A549 (cell line): ENCODE measurements around the gene TYW3. TPM values are rescaled to one million over a fixed set of nuclear protein-coding genes. Genes with fewer than 3 reads are reported as not detected.
"Not testable (repeated sequence)": the region's sequence is repeated elsewhere in the genome, so short reads cannot be mapped to it uniquely, and the experiment has no call there.

Source experiments
- ATAC-seq, 2 experiments: fragments of 200-7000 bp in 1 of 2; fragments of >200 bp in 1 of 2; cut with Nextera tagmentation in 1 of 2; cut with Tn5 transposase in 1 of 2; 3 replicates each; pipeline versions ENCODE4 v1.8.0 to v1.9.1; 2018 to 2020; ENCODE audit warnings: mild to moderate bottlenecking in 1 of 2, moderate library complexity in 1 of 2
- CTCF ChIA-PET: fragments of 300-600 bp; sonication (Branson Sonifier 250); formaldehyde crosslinking; extraction: SDS; loops from one replicate; lab custom pipeline; 2021; ENCODE audit warnings: antibody characterized with exemption, inconsistent platforms; lab: Yijun Ruan, JAX
- POLR2A ChIA-PET: fragments of 350-600 bp; formaldehyde crosslinking; extraction: SDS; loops from one replicate; lab custom pipeline; 2021; ENCODE audit warnings: antibody characterized with exemption, inconsistent platforms; lab: Yijun Ruan, JAX
- DNase-seq, 2 experiments: peaks; one replicate each; pipeline versions ENCODE4 v3.0.0 to v3.0.0-alpha.2; 2011 to 2016; ENCODE audit warnings: low read depth in 1 of 2, low spot score in 1 of 2
- FAIRE-seq: peaks from 2 replicates; lab custom pipeline; 2011; peaks lifted over from hg19 to GRCh38; lab: Jason Lieb, UNC
- H3K27ac ChIP-seq, 2 experiments: fragments of >200 bp; sonication (Bioruptor Twin); formaldehyde crosslinking; 3 replicates each; pipeline ENCODE4 v1.5.1; 2016 to 2017
- H3K4me1 ChIP-seq: fragments of >200 bp; sonication (Bioruptor Twin); formaldehyde crosslinking; 3 replicates; pipeline ENCODE4 v1.6.1; 2016
- H3K4me2 ChIP-seq: fragments of >200 bp; sonication (Bioruptor Twin); formaldehyde crosslinking; 3 replicates; pipeline ENCODE4 v1.6.1; 2016
- H3K4me3 ChIP-seq: fragments of >200 bp; sonication (Bioruptor Twin); formaldehyde crosslinking; 3 replicates; pipeline ENCODE4 v1.5.1; 2016
- H3K9me3 ChIP-seq: fragments of >200 bp; sonication (Bioruptor Twin); formaldehyde crosslinking; 3 replicates; pipeline ENCODE4 v1.6.1; 2016
- BHLHE40 ChIP-seq: IDR thresholded peaks from 2 replicates; pipeline ENCODE4 v1.6.1; 2012; ENCODE audit warnings: low read depth, low read length, inconsistent platforms
- CBX8 ChIP-seq: fragments of 200-600 bp; sonication (generic); IDR thresholded peaks from 2 replicates; pipeline ENCODE4 v1.6.1; 2016
- CHD2 ChIP-seq: fragments of 150-350 bp; IDR thresholded peaks from 2 replicates; pipeline ENCODE4 v1.6.1; 2014; ENCODE audit warnings: low read length; ENCODE audit not compliant: partially characterized antibody
- CHD4 ChIP-seq: fragments of 200-600 bp; sonication (generic); IDR thresholded peaks from 2 replicates; pipeline ENCODE4 v1.6.1; 2016; ENCODE audit warnings: antibody characterized with exemption, mild to moderate bottlenecking, borderline replicate concordance
- EHMT2 ChIP-seq: fragments of 200-600 bp; sonication (generic); IDR thresholded peaks from 2 replicates; pipeline ENCODE4 v1.6.1; 2016; ENCODE audit warnings: antibody characterized with exemption, low read depth, mild to moderate bottlenecking, moderate library complexity
- FOSL2 ChIP-seq, 2 experiments: fragments of 450-650 bp in 1 of 2; fragments of >200 bp in 1 of 2; sonication (Bioruptor Twin) in 1 of 2; formaldehyde crosslinking; IDR thresholded peaks; 2 replicates each; pipeline versions ENCODE4 v1.5.0 to v1.6.1; 2016 to 2020; ENCODE audit warnings: mild to moderate bottlenecking in 1 of 2, moderate library complexity in 1 of 2
- FOXS1 ChIP-seq: fragments of 250-450 bp; sonication (Bioruptor Pico); IDR thresholded peaks from 2 replicates; pipeline ENCODE4 v1.5.0; 2020; ENCODE audit warnings: mild to moderate bottlenecking, moderate library complexity
- JUNB ChIP-seq: fragments of >200 bp; sonication (Bioruptor Twin); formaldehyde crosslinking; IDR thresholded peaks from 2 replicates; pipeline ENCODE4 v1.6.1; 2016
- KDM1A ChIP-seq: fragments of 200-600 bp; sonication (generic); IDR thresholded peaks from 2 replicates; pipeline ENCODE4 v1.6.1; 2016; ENCODE audit warnings: low read depth, mild to moderate bottlenecking
- MAZ ChIP-seq: fragments of 150-350 bp; IDR thresholded peaks from 2 replicates; pipeline ENCODE4 v1.6.1; 2014; ENCODE audit warnings: antibody characterized with exemption, low read depth, low read length, borderline replicate concordance
- MYC ChIP-seq: IDR thresholded peaks from 2 replicates; pipeline ENCODE4 v1.6.1; 2012; ENCODE audit warnings: mild to moderate bottlenecking, inconsistent platforms, low read length, improper control_type of control experiment, borderline replicate concordance
- NPAS2 ChIP-seq: fragments of 250-450 bp; sonication (Bioruptor Pico); IDR thresholded peaks from 2 replicates; pipeline ENCODE4 v1.8.0; 2022; ENCODE audit warnings: mild to moderate bottlenecking, moderate library complexity, borderline replicate concordance
- NR3C1 ChIP-seq: fragments of >200 bp; sonication (Bioruptor Twin); formaldehyde crosslinking; IDR thresholded peaks from 3 replicates; pipeline ENCODE4 v1.6.1; 2017
- RARB ChIP-seq: fragments of 250-450 bp; sonication (Bioruptor Pico); IDR thresholded peaks from 2 replicates; pipeline ENCODE4 v1.8.0; 2021; ENCODE audit warnings: mild to moderate bottlenecking, moderate library complexity
- RFX5 ChIP-seq: fragments of 450-650 bp; IDR thresholded peaks from 2 replicates; pipeline ENCODE4 v1.7.1; 2014; ENCODE audit warnings: antibody characterized with exemption, mild to moderate bottlenecking, moderate library complexity
- SMC3 ChIP-seq: fragments of >200 bp; sonication (Bioruptor Twin); formaldehyde crosslinking; IDR thresholded peaks from 3 replicates; pipeline ENCODE4 v1.6.1; 2018; ENCODE audit warnings: inconsistent platforms
- TP53 ChIP-seq: fragments of 250-450 bp; sonication (Bioruptor Pico); IDR thresholded peaks from 2 replicates; pipeline ENCODE4 v1.5.0; 2021; ENCODE audit warnings: mild to moderate bottlenecking, moderate library complexity
- ZNF302 ChIP-seq: fragments of 250-450 bp; sonication (Bioruptor Pico); IDR thresholded peaks from 2 replicates; pipeline ENCODE4 v1.9.0; 2021; ENCODE audit warnings: inconsistent platforms, mild to moderate bottlenecking, moderate library complexity
- WGBS: methylation state at CpG from one replicate; pipeline ENCODE4 v1.1.6; 2017; ENCODE audit errors: missing lambda C conversion rate; 5-methylcytosine and 5-hydroxymethylcytosine counted together
- polyA plus RNA-seq, 4 experiments: library from polyadenylated mRNA; depleted of rRNA in 3 of 4; stranded (reverse); fragments of >200 nt; fragmentation: RNase III in 1 of 4; extraction: RNeasy Plus Mini Kit Qiagen cat#74134 plus additional on column Dnase treatment in 1 of 4; gene quantifications; 2 replicates in 3 of 4; 3 replicates in 1 of 4; pipeline ENCODE4 v1.2.3, GENCODE V29; 2011 to 2017
- TF ChIP-seq, protein P1 (sequence below): IDR thresholded peaks from 2 replicates; pipeline ENCODE4 v1.6.1; 2012
- TF ChIP-seq, protein P2 (sequence below): IDR thresholded peaks from 2 replicates; pipeline ENCODE4 v1.6.1; 2012
- TF ChIP-seq, protein P3 (sequence below): fragments of >200 bp; sonication (Bioruptor Twin); formaldehyde crosslinking; IDR thresholded peaks from 3 replicates; pipeline ENCODE4 v1.6.1; 2016
- TF ChIP-seq, protein P4 (sequence below): fragments of 450-650 bp; IDR thresholded peaks from 2 replicates; pipeline ENCODE4 v1.6.1; 2014; ENCODE audit warnings: antibody characterized with exemption

TYW3 gene
- polyA plus RNA-seq, 2 of the 4 experiments (the other 2 are of a cell fraction): 17.1 to 33.1 TPM

DNA sequence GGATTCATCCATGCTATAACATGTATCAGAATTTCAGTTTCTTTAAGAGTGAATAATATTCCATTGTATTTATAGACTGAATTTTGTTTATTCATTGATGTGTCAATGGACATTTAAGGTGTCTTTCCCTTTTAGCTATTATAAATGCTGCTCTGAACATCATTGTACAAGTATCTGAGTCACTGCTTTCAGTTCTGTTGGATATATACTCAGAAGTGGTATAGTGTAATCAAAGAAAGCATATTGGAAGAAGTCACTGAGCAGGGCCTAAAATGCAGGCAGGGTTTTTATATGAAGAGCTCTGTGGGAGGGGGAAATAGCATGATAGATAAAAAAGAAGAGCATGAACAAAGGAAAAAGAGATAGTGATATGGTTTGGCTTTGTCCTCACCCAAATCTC lies 22.5 kb downstream of the TYW3 start:
- FAIRE-seq: no peak
- no peak for ATAC-seq
- CTCF ChIA-PET: interaction anchor here (1.3 kb wide), 1 partner anchor 16 kb away, joined by 6 read pairs; no protein-coding TSS in a partner anchor
- TF ChIP-seq NPAS2: no peak
- no peak for TF ChIP-seq TP53 (CRISPR knock-in tag)
- no peak for TF ChIP-seq MYC
- no peak for TF ChIP-seq CHD2
- no peak for TF ChIP-seq FOXS1 (CRISPR knock-in tag)
- TF ChIP-seq KDM1A: no peak
- TF ChIP-seq, protein P1, sequence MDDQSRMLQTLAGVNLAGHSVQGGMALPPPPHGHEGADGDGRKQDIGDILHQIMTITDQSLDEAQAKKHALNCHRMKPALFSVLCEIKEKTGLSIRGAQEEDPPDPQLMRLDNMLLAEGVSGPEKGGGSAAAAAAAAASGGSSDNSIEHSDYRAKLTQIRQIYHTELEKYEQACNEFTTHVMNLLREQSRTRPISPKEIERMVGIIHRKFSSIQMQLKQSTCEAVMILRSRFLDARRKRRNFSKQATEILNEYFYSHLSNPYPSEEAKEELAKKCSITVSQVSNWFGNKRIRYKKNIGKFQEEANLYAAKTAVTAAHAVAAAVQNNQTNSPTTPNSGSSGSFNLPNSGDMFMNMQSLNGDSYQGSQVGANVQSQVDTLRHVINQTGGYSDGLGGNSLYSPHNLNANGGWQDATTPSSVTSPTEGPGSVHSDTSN: no peak
- TF ChIP-seq ZNF302 (CRISPR knock-in tag): no peak
- no peak for TF ChIP-seq RARB (CRISPR knock-in tag)
- TF ChIP-seq RFX5: no peak
- TF ChIP-seq, all 56 proteins: peak for 0
- POLR2A ChIA-PET: no interaction called here
- no peaks in the 10 kb centered on the region for H3K9me3 ChIP-seq
- H3K4me3 ChIP-seq: no peak overlapping the region
- no peak for DNase-seq
- H3K27ac ChIP-seq: no peak overlapping the region
- H3K4me1 ChIP-seq: no peaks in the 10 kb centered on the region
- no peak overlapping the region for H3K4me2 ChIP-seq

DNA sequence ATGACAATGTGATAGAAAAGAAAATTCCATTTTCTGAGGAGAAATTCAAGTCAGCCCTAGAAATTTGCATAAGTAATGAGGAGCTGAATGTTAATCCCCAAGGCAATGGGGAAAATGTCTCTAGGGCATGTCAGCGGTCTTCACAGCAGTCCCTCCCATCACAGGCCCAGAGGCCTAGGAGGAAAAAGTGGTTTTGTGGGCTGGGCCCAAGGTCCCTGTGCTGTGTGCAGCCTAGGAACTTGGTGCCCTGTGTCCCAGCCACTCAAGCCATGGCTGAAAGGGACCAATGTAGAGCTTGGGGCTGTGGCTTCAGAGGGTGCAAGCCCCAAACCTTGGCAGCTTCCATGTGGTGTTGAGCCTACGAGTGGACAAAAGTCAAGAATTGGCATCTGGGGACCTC lies 23.7 kb downstream of the TYW3 start:
- DNase-seq, H3K4me1 ChIP-seq, POLR2A ChIA-PET, CTCF ChIA-PET, H3K4me3 ChIP-seq, ATAC-seq, FAIRE-seq, H3K27ac ChIP-seq, H3K4me2 ChIP-seq, H3K9me3 ChIP-seq: not testable (repeated sequence)
- WGBS: 100% methylated on average over 2 of the region's 2 CpGs

DNA sequence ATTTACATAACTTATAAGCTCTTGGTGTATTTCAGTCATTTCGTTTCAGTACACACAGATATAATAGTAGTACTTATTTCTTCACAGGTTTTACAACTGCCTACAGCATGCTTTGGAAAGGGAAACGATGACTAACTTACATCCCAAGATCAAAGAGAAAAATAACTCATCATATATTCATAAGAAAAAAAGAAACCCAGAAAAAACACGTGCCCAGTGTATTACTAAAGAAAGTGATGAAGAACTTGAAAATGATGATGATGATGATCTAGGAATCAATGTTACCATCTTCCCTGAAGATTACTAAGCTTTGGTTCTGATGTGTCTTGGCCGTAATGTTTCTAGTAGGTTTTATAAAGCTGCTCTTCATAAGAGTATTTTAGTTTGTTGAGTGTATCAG lies 30.9 kb downstream of the TYW3 start:
- ChIA-PET CTCF (interaction anchor here (1.5 kb wide), 1 partner anchor 8 kb away, joined by 4 read pairs; no protein-coding TSS in a partner anchor), POLR2A (no interaction called here)
- Histone ChIP-seq H3K4me3 (no peak overlapping the region), H3K4me1 (no peaks in the 10 kb centered on the region), H3K9me3 (no peaks in the 10 kb centered on the region), H3K4me2 (no peak overlapping the region), H3K27ac (no peak overlapping the region)
- DNase-seq (no peak), FAIRE-seq (no peak), ATAC-seq (no peak)
- TF ChIP-seq JUNB: no peak
- no peak for TF ChIP-seq FOSL2 (IDR thresholded peaks at IDR 0.05)
- TF ChIP-seq FOSL2 (CRISPR knock-in tag; IDR thresholded peaks at IDR 0.05): no peak
- TF ChIP-seq, protein P2, sequence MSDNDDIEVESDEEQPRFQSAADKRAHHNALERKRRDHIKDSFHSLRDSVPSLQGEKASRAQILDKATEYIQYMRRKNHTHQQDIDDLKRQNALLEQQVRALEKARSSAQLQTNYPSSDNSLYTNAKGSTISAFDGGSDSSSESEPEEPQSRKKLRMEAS: no peak
- no peak for TF ChIP-seq NR3C1
- TF ChIP-seq, protein P3, sequence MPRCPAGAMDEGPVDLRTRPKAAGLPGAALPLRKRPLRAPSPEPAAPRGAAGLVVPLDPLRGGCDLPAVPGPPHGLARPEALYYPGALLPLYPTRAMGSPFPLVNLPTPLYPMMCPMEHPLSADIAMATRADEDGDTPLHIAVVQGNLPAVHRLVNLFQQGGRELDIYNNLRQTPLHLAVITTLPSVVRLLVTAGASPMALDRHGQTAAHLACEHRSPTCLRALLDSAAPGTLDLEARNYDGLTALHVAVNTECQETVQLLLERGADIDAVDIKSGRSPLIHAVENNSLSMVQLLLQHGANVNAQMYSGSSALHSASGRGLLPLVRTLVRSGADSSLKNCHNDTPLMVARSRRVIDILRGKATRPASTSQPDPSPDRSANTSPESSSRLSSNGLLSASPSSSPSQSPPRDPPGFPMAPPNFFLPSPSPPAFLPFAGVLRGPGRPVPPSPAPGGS: no peak
- no peak for TF ChIP-seq CHD4
- no peak for TF ChIP-seq BHLHE40
- TF ChIP-seq SMC3: no peak
- no peak for TF ChIP-seq CBX8
- TF ChIP-seq, protein P4, sequence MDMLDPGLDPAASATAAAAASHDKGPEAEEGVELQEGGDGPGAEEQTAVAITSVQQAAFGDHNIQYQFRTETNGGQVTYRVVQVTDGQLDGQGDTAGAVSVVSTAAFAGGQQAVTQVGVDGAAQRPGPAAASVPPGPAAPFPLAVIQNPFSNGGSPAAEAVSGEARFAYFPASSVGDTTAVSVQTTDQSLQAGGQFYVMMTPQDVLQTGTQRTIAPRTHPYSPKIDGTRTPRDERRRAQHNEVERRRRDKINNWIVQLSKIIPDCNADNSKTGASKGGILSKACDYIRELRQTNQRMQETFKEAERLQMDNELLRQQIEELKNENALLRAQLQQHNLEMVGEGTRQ: no peak
- no peak for TF ChIP-seq EHMT2
- no peak for TF ChIP-seq NPAS2
- no peak for TF ChIP-seq FOXS1 (CRISPR knock-in tag)
- no peak for TF ChIP-seq RARB (CRISPR knock-in tag)
- no peak for TF ChIP-seq MAZ
- 88% methylated on average over 4 of the region's 4 CpGs for WGBS
